Mesendoderm (in vitro differentiated cells): ENCODE measurements around the gene SLC27A4.

Experiments
- DNase-seq: peaks from one replicate; pipeline ENCODE4 v3.0.0; 2013
- H2AK5ac ChIP-seq: 2 replicates; pipeline ENCODE4 v1.6.1; 2013; ENCODE audit warnings: low read length, inconsistent platforms
- H2BK120ac ChIP-seq: 2 replicates; pipeline ENCODE4 v1.6.1; 2013; ENCODE audit warnings: low read depth, mild to moderate bottlenecking, low read length, moderate library complexity, mixed read lengths
- H2BK15ac ChIP-seq: replicated peaks from 2 replicates; pipeline ENCODE4 v1.6.1; 2013; ENCODE audit warnings: low read depth, mild to moderate bottlenecking, moderate library complexity
- H2BK5ac ChIP-seq: 2 replicates; pipeline ENCODE4 v1.6.1; 2013; ENCODE audit warnings: low read length, inconsistent platforms
- H3K18ac ChIP-seq: 2 replicates; pipeline ENCODE4 v1.6.1; 2013; ENCODE audit warnings: mild to moderate bottlenecking, low read length, mixed read lengths
- H3K23ac ChIP-seq: one replicate; pipeline ENCODE4 v1.6.1; 2013; ENCODE audit warnings: low read length
- H3K27ac ChIP-seq: 2 replicates; pipeline ENCODE4 v1.5.1; 2013; ENCODE audit warnings: low read depth, mild to moderate bottlenecking, inconsistent platforms, low read length, moderate library complexity
- H3K27me3 ChIP-seq: 2 replicates; pipeline ENCODE4 v1.6.1; 2013; ENCODE audit warnings: low read length, control low read depth, mild to moderate bottlenecking, inconsistent platforms; ENCODE audit not compliant: insufficient read depth, poor library complexity
- H3K36me3 ChIP-seq: 2 replicates; pipeline ENCODE4 v1.6.1; 2013; ENCODE audit warnings: low read length, inconsistent platforms; ENCODE audit not compliant: control insufficient read depth, insufficient read depth
- H3K4ac ChIP-seq: one replicate; pipeline ENCODE4 v1.6.1; 2013; ENCODE audit warnings: low read depth, mild to moderate bottlenecking, low read length, moderate library complexity
- H3K4me1 ChIP-seq: 2 replicates; pipeline ENCODE4 v1.6.1; 2013; ENCODE audit warnings: low read depth, low read length, inconsistent platforms; ENCODE audit not compliant: control insufficient read depth
- H3K4me2 ChIP-seq: 2 replicates; pipeline ENCODE4 v1.6.1; 2013; ENCODE audit warnings: low read length
- H3K4me3 ChIP-seq: 2 replicates; pipeline ENCODE4 v1.5.1; 2013; ENCODE audit warnings: mild to moderate bottlenecking, low read length
- H3K56ac ChIP-seq: one replicate; pipeline ENCODE4 v1.6.1; 2013; ENCODE audit warnings: low read length
- H3K79me1 ChIP-seq: 2 replicates; pipeline ENCODE4 v1.6.1; 2013; ENCODE audit warnings: low read length, inconsistent platforms
- H3K79me2 ChIP-seq: 2 replicates; pipeline ENCODE4 v1.6.1; 2013; ENCODE audit warnings: mild to moderate bottlenecking, low read length; ENCODE audit not compliant: control insufficient read depth, insufficient read depth
- H3K9ac ChIP-seq: 2 replicates; pipeline ENCODE4 v1.6.1; 2013; ENCODE audit warnings: low read length, inconsistent platforms
- H4K5ac ChIP-seq: one replicate; pipeline ENCODE4 v1.6.1; 2013; ENCODE audit warnings: low read length
- H4K8ac ChIP-seq: one replicate; pipeline ENCODE4 v1.6.1; 2013; ENCODE audit warnings: low read depth, mild to moderate bottlenecking, control low read depth, low read length, moderate library complexity
- WGBS: extraction: QIAGEN DNeasy Blood & Tissue Kit; methylation state at CpG from one replicate; pipeline ENCODE4 v1.1.7; 2013; ENCODE audit warnings: low lambda C conversion rate, missing lambda C conversion rate; ENCODE audit not compliant: insufficient coverage; ENCODE audit errors: extremely low coverage; 5-methylcytosine and 5-hydroxymethylcytosine counted together

Gene SLC27A4

DNA sequence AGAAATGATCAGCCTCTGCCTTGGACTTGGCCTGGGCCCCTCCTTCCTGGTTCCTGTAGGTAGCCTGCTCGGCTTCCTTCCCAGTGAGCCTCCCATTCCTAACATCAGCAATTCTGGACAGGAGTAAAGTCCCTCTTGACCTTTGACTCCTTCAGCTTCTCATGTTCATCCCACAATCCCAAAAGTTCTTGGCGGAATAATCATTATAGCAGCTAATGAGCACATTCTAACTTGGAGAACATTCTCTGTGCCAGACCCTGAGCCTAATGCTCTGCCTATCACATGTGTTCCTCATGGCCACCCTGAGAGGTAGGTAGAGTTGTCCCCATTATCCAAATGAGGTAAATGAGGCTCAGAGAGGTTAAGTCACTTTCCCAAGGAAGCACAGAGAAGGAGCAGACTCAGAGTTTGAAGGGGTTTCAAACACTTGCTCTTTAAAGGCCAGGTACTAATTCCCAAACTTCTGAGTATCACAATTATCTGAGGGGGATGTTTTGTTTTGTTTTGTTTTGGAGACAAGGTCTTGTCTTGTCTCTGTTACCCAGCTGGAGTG, 43.0 kb upstream of the SLC27A4 start:
- H3K4me3 ChIP-seq = no peak overlapping the region
- H3K23ac ChIP-seq = peak overlapping the region; percentile 9
- H3K18ac ChIP-seq = no peak overlapping the region
- H4K8ac ChIP-seq = no peak overlapping the region
- no peak overlapping the region for H3K56ac ChIP-seq
- no peak overlapping the region for H3K9ac ChIP-seq
- H3K4me2 ChIP-seq = no peak overlapping the region
- no CpG with 5 or more reads among the region's 2 CpGs for WGBS
- no peak overlapping the region for H2BK120ac ChIP-seq
- H3K27me3 ChIP-seq = no peaks in the 10 kb centered on the region
- no peak overlapping the region for H2AK5ac ChIP-seq
- no peak overlapping the region for H3K4ac ChIP-seq
- no peaks in the 10 kb centered on the region for H3K79me2 ChIP-seq
- no peak overlapping the region for H3K27ac ChIP-seq
- H2BK15ac ChIP-seq = no peak overlapping the region
- no peaks in the 10 kb centered on the region for H3K79me1 ChIP-seq
- no peaks in the 10 kb centered on the region for H3K4me1 ChIP-seq
- H2BK5ac ChIP-seq = no peak overlapping the region
- H3K36me3 ChIP-seq = no peaks in the 10 kb centered on the region
- H4K5ac ChIP-seq = no peak overlapping the region
- no peak for DNase-seq

DNA sequence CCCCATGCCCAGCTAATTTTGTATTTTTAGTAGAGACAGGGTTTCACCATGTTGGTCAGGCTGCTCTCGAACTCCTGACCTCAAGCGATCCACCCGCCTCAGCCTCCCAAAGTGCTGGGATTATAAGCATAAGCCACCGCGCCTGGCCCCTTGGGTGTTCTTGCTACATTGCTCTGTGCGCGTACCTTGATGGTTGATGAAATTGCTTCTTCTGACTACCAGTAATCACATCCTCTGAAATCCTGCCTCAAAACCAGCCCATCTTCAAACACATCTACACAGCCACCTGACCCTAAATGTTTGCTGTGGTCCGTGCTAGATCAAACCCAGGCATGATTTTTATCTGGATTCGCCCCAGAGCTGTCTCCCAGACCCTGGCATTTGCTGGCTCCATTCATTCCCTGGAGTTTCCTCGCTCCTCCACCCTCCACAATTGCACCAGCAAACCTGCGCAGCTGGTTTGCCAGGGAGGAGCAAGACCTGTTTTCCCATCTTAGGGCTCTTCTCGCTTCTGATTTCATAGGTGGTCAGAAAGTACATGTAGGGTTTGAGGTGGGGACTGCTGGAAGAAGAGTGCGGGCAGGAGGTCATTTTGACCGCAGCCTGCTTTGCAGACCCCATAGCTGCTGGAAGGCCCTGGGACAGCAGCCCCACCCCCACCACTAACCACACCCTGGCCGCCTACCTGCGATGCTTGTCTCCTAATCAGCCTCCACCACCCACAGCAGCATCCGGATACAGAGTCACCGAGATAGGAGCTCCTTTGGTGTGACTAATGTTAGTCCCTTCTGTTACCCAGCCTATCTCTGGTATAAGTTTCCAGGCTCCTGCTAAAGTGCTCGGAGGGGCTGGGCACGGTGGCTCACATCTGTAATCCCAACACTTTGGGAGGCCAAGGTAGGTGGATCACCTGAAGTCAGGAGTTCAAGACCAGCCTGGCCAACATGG, 41.5 kb upstream of the SLC27A4 start:
- no peak overlapping the region for H2BK120ac ChIP-seq
- no peak overlapping the region for H3K4ac ChIP-seq
- H3K56ac ChIP-seq = no peak overlapping the region
- H2BK15ac ChIP-seq = no peak overlapping the region
- H3K79me1 ChIP-seq = no peaks in the 10 kb centered on the region
- no peak overlapping the region for H3K9ac ChIP-seq
- no peak overlapping the region for H3K18ac ChIP-seq
- no peak for DNase-seq
- no peaks in the 10 kb centered on the region for H3K79me2 ChIP-seq
- no peak overlapping the region for H4K8ac ChIP-seq
- H3K4me2 ChIP-seq = no peak overlapping the region
- H3K4me1 ChIP-seq = no peaks in the 10 kb centered on the region
- no peak overlapping the region for H2AK5ac ChIP-seq
- H2BK5ac ChIP-seq = no peak overlapping the region
- no peak overlapping the region for H3K4me3 ChIP-seq
- no peak overlapping the region for H3K23ac ChIP-seq
- WGBS = no CpG with 5 or more reads among the region's 20 CpGs
- H3K27ac ChIP-seq = no peak overlapping the region
- H4K5ac ChIP-seq = no peak overlapping the region
- H3K27me3 ChIP-seq = no peaks in the 10 kb centered on the region
- H3K36me3 ChIP-seq = no peaks in the 10 kb centered on the region

DNA sequence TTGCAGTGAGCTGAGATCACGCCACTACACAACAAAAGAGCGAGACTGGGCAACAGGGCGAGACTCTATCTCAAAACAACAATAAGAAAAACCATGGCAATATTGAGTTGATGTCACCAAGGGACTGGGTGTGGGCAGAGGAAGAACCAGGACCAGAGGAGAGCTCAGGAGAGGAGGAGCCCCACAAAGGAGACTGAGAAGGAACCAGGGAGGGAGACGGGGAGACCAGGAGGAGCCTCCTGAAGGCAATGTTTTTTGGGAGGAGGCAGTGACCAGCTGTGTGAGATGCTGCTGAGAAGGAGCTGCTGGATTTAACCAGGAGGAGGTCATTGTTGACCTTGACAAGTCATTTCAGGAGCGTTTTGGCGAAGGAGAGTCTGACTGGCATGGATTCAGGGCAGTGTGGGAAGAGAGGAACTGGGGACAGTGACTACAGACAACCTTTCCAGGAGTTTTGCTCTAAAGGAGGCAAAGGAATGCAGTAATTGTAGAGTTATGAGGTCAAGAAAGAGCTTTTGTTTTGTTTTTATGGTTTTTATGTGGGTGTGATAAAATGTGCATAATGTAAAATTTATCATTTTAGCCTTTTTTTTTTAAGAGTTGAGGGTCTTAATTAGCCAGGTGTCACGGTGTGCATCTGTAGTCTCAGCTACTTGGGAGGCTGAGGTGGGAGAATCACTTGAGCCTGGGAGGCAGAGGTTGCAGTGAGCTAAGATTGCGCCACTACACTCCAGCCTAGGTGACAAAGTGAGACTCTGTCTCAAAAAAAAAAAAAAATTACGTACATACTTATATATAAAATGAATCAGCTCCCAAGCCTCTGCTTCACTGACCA, 36.0 kb upstream of the SLC27A4 start:
- H3K4ac ChIP-seq = no peak overlapping the region
- no peak overlapping the region for H2BK120ac ChIP-seq
- H2AK5ac ChIP-seq = no peak overlapping the region
- no peak overlapping the region for H3K18ac ChIP-seq
- no peaks in the 10 kb centered on the region for H3K36me3 ChIP-seq
- H3K9ac ChIP-seq = no peak overlapping the region
- H3K4me2 ChIP-seq = no peak overlapping the region
- no peaks in the 10 kb centered on the region for H3K4me1 ChIP-seq
- no peaks in the 10 kb centered on the region for H3K79me2 ChIP-seq
- H3K56ac ChIP-seq = no peak overlapping the region
- H3K27me3 ChIP-seq = no peaks in the 10 kb centered on the region
- no peak overlapping the region for H2BK5ac ChIP-seq
- no peak for DNase-seq
- no peak overlapping the region for H3K4me3 ChIP-seq
- no peak overlapping the region for H3K23ac ChIP-seq
- H3K79me1 ChIP-seq = no peaks in the 10 kb centered on the region
- H4K5ac ChIP-seq = no peak overlapping the region
- H2BK15ac ChIP-seq = no peak overlapping the region
- no peak overlapping the region for H4K8ac ChIP-seq
- no peak overlapping the region for H3K27ac ChIP-seq
- no CpG with 5 or more reads among the region's 9 CpGs for WGBS

DNA sequence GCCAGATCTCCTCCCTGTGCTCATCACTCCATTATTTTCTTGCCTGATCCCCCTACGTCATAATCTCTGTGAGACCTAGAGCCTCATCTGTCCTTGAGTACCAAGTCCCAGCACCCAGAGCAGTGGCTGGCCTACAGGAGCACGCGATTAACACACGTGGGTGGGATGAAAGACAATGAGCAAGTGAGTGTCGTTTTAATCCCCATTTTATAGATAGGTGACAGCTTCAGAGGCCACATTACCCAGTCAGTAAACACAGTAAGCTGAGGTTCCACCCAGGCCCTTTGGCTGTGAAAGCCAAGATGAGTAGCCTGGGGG, 35.4 kb upstream of the SLC27A4 start:
- no peaks in the 10 kb centered on the region for H3K4me1 ChIP-seq
- no CpG with 5 or more reads among the region's 5 CpGs for WGBS
- H3K27ac ChIP-seq = no peak overlapping the region
- no peak overlapping the region for H3K4ac ChIP-seq
- H3K4me3 ChIP-seq = no peak overlapping the region
- H4K8ac ChIP-seq = no peak overlapping the region
- DNase-seq = no peak
- no peaks in the 10 kb centered on the region for H3K79me2 ChIP-seq
- no peak overlapping the region for H2BK15ac ChIP-seq
- H3K23ac ChIP-seq = no peak overlapping the region
- no peak overlapping the region for H3K56ac ChIP-seq
- H3K79me1 ChIP-seq = no peaks in the 10 kb centered on the region
- H2AK5ac ChIP-seq = no peak overlapping the region
- no peak overlapping the region for H3K18ac ChIP-seq
- no peaks in the 10 kb centered on the region for H3K27me3 ChIP-seq
- H2BK120ac ChIP-seq = no peak overlapping the region
- no peak overlapping the region for H2BK5ac ChIP-seq
- no peak overlapping the region for H3K4me2 ChIP-seq
- H3K36me3 ChIP-seq = peaks cover 3% of the 10 kb centered on the region
- no peak overlapping the region for H3K9ac ChIP-seq
- no peak overlapping the region for H4K5ac ChIP-seq

DNA sequence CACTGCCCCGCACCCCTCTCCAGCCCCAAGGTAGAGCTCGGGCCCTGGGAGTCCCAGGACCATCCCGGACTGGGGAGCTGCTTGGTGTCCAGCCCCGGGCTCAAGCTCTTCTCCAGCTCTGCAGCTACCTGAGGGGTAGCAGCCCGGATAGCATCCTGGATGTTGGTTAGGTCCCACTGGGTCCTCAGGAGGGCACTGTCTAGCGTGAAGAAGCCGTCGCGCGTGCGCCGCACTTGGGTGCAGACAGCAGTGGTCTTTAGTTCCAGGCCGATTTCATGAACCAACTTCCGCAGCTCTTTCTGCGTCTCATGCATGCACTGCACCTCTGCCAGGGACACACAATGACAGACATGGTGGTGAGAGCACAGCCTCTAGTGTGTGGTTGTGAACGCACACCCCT, 30.8 kb upstream of the SLC27A4 start:
- Histone ChIP-seq H3K4me1 (no peaks in the 10 kb centered on the region), H3K27ac (no peak overlapping the region), H3K4me3 (no peak overlapping the region), H3K27me3 (no peaks in the 10 kb centered on the region), H4K8ac (no peak overlapping the region), H3K4ac (no peak overlapping the region), H3K9ac (no peak overlapping the region), H3K4me2 (no peak overlapping the region), H3K18ac (no peak overlapping the region), H3K79me1 (no peaks in the 10 kb centered on the region), H3K79me2 (no peaks in the 10 kb centered on the region), H3K56ac (no peak overlapping the region), H2BK120ac (no peak overlapping the region), H2BK5ac (no peak overlapping the region), H4K5ac (no peak overlapping the region), H2AK5ac (no peak overlapping the region), H2BK15ac (no peak overlapping the region), H3K23ac (no peak overlapping the region), H3K36me3 (peaks cover 4% of the 10 kb centered on the region)
- DNase-seq = no peak
- WGBS = no CpG with 5 or more reads among the region's 16 CpGs
